ENCODE data around the gene SARS2.
"Not testable (repeated sequence)": the region's sequence is repeated elsewhere in the genome, so short reads cannot be mapped to it uniquely, and the experiment has no call there.

The SARS2 gene, protein sequence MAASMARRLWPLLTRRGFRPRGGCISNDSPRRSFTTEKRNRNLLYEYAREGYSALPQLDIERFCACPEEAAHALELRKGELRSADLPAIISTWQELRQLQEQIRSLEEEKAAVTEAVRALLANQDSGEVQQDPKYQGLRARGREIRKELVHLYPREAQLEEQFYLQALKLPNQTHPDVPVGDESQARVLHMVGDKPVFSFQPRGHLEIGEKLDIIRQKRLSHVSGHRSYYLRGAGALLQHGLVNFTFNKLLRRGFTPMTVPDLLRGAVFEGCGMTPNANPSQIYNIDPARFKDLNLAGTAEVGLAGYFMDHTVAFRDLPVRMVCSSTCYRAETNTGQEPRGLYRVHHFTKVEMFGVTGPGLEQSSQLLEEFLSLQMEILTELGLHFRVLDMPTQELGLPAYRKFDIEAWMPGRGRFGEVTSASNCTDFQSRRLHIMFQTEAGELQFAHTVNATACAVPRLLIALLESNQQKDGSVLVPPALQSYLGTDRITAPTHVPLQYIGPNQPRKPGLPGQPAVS

GRCh38 chr19:38929929-38930775 lies at the start of gene SARS2:
Gene SARS2 (minus strand): TSS chr19:38930763. CDS start chr19:38930736, 27 bp downstream.
- peak; percentile 90 for DNase-seq

DNA sequence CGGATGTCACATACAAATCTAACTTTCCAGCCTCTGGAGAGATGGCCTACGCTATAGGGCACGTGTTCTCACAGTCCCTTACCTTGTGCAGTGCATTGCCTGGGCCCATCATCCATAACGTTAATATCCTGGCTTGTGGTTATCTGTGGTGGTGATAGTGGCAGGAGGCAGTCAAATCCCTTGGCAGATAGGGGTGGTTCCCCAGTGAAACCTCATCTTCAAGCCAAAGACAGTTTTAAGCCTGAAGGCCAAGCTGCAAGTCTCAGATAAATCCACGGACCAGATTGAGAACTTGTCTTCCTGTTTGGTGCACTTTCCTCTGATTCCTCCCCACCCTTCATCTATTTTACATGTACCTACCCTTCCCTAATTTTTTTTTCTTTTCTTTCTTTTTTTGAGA lies 49.2 kb upstream of the SARS2 start:
- DNase-seq: no peak

DNA sequence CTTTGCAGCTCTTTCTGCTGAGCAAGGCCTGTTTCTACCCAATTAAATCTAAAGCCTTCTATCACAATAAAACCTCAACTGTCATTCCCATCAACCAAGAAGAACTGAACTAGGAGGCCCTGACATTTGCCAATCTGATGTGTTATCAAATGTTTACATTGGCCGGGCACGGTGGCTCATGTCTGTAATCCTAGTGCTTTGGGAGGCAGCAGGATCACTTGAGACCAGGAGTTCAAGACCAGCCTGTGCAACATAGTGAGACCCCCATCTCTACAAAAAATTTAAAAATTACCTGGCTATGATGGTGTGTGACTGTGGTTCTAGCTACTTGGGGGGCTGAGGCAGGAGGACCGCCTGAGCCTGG lies 47.7 kb upstream of the SARS2 start:
- no peak for DNase-seq

GRCh38 chr19:38977445-38978325 lies 47.1 kb upstream of the SARS2 start:
- DNase-seq: no peak

DNA sequence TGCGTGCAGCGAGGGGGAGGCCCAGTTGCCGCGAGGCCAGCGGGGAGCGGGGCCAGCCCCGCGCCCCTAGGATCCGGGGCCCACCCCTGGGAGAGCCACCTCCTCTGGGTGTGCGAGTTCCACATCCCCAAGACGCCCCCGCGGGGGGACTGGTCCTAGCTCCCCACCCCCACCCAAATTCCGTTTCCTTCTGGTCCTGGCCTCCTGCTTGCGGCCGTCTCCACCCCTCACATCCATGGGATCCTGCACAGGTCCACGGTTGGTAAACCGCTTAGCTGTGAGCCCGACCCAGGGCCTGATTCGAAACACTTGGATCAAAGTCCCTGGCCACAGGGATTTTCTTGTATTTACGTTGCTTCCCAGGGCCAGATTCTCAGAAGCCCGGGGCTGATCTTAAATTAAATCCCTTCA lies 45.3 kb upstream of the SARS2 start:
- DNase-seq: no peak

GRCh38 chr19:38975214-38975860 lies 44.8 kb upstream of the SARS2 start, which contains the start of gene FBXO17:
Gene FBXO17 (minus strand): TSS chr19:38975742. CDS start chr19:38950319, 25,423 bp downstream.
- DNase-seq: no peak

- DNase-seq: no peak
Measured at GRCh38 chr19:38974624-38975213, 44.2 kb upstream of the SARS2 start.

GRCh38 chr19:38971672-38972071 lies 41.1 kb upstream of the SARS2 start:
- no peak for DNase-seq

DNA sequence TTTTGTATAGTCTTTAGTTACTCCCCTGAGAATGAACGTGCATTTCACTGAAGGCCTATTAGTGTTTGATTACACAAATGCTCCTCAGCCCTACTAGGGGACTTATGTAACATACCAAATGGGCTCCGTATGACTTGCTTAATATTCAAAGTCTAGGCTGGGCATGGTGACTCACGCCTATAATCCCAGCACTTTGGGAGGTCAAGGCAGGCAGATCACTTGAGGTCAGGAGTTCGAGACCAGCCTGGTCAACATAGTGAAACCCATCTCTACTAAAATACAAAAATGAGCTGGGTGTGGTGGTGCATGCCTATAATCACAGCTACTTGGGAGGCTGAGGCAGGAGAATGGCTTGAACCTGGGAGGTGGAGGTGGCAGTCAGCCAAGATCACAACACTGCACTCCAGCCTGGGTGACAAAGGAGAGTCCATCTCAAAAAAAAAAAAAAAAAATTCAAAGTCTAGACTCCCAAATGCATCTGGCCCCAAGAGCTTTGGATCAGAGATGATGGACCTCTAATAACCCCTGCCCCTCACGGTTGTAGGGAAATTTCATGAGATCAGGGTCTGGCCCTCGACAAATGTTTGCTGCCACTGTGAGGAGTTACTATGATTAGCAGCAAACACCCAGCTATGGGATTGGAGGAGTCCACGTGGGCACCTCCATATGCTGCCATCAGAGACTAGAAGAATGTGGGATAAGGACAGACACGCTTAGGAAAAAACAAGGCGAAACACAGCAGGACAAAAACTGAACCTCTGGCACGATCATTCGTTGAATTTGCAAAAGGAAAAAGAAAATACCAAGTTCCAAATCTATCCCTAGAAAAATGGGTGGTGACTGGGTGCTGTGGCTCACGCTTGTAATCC lies 40.3 kb upstream of the SARS2 start:
- peak; percentile 20 for DNase-seq

DNA sequence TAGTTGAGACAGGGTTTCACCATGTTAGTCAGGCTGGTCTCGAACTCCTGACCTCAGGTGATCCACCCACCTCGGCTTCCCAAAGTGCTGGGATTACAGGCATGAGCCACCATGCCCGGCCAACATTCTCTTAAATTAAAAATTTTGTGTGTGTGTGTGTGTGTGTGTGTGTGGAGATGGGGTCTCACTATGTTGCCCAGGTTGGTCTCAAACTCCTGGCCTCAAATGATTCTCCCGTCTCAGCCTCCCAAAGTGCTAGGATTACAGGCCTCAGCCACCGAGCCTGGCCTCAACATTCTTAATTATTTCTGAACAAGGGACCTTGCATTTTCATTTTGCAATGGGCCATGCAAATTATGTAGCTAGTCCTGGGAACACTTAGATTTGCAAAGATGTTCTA lies 35.6 kb upstream of the SARS2 start:
- DNase-seq: not testable (repeated sequence)

DNA sequence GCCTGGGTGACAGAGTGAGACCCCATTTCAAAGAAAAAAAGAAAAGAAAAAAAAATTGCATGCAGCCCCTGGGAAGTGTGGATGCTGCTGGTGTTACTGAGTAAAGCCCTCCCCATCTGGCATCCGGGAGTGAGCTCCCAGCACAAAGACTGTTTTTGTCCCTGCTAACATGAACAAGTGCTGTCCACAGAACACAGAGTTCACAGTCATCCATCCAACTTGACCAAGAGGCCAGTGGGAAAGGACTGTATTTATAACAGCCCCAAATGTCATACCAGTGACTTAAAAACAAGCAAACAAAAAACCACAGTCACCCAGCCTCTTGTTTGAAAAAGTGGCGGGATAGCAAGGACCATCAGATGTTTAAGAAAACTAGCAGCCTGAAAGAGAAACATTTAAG lies 34.2 kb upstream of the SARS2 start:
- DNase-seq: no peak

- no peak for DNase-seq
Measured at GRCh38 chr19:38959618-38960017, 29.1 kb upstream of the SARS2 start.

DNA sequence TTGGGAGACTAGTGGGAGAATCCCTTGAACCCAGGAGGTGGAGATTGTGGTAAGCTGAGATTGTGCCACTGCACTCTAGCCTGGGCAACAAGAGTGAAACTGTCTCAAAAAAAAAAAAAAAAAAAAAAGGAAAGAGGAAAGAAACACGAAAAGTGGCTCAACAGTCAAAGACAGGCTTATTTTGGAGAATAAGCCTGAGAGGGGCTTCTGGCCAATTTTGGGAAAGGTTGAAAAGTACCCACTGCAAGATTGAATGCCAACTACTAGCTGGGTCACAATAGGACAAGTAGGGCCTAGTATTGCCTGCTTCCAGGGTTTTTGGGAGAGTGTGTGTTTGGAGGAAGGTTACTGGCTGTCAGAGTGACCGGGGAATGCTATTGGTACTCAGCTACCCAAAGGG lies 27.7 kb upstream of the SARS2 start:
- no peak for DNase-seq

DNA sequence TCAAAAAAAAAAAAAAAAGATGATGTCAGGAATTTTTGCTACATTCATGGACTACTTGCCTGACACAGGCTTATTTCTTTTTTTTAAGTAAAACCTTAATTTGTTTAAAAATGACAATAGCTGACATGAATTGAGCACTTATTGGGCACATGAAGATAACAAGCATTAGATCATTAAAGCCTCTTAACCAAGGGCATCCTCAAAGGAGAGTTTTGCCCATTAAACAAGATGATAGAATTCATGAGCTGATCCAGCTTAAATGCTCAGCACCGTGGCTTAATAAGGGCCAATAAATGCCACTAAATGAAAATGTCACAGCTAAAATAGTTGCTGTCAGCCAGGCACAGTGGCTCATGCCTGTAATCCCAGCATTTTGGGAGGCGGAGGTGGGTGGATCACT lies 25.7 kb upstream of the SARS2 start:
- no peak for DNase-seq

- no peak for DNase-seq
Measured at GRCh38 chr19:38953677-38954076, 23.1 kb upstream of the SARS2 start.

GRCh38 chr19:38952395-38953165 lies 22.0 kb upstream of the SARS2 start:
- peak; percentile 8 for DNase-seq

GRCh38 chr19:38951187-38951586 lies 20.6 kb upstream of the SARS2 start:
- no peak for DNase-seq

DNA sequence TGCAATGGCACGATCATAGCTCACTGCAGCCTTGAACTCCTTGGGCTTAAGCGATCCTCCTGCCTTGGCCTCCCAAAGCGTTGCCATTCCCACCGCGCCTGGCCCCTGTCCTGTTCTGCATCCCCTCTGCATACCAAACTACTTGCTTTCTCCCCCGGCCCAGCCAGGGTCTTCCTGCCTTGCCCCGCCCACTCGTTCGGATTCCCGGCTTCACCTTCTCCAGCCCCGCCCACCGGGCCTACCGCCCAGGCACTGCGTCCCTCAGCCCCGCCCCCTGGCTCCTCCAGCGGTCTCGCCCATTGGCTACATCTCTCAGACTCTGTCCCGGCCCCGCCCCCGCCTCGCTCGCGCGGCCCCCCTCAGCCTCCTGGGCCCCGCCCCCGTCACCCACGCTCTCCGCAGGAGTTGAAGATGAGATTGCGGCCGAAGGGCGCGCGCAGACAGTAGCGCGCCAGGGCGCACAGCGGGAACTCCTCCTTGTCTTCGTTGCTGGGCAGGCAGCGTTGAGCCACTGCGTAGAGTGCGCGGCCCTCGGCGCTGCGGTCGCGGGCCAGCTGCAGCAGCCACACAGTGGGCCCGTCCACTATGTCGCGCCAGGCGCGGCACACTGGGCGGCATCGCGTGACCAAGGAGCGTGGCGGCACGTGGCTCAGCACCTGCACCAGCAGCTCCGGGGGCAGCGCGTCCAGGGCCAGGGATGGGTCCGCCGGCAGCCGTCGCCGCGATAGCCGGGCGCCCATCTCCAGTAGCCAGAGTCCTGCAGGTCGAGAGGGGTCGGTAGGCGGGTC lies 19.2 kb upstream of the SARS2 start:
- DNase-seq: no peak
